DMS53 treated with DMSO at 0.1 percent for 48 hours (cell line): ENCODE results near the gene PRKCE.

ENCODE experiments used
- DNase-seq: peaks from one replicate; lab custom pipeline; 2025; ENCODE audit not compliant: unreplicated experiment; lab: John Stamatoyannopoulos, UW

The PRKCE gene

DNA sequence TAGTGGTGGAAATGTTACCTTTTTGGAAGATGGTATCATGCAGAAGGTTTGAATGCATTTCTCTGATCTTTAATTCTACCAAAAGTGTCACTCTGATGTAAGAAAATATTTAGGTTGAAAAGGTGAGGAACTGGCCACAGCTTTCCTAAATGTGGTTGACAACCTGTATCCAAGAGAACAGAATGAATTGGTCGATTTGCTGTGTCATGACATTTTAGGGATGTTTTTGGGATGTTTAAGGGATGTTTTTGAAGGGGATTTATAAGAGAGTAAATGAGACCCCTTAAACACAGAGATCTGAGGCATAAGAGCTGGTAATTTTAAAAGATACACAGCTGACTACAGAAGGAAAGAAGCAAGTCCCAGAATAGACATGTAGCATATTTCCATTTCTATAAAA is 375.0 kb downstream of the PRKCE start:
- no peak for DNase-seq

DNA sequence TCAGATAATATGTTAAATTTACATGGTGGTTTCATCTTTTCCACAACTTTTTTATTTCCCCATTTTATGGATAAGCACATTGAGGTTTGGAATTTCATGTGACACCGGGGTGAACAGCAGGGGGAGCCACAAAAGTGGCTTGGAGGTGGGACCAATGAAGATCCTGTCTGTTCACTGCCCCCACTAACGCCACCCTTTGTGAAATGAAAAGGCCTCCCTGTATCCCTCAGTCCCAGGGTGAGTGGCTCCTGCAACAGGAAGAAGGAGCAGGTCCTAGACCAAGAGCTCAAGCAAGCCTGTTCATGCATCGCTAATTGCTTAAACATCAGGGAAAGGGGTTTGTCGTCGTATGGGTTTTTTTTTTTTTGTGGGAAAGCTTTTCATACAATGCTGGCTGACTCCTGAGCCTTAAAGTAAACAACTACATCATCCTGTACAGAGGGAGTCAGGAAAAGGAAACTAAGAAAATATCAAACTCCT is 377.9 kb downstream of the PRKCE start:
- DNase-seq, result peak; percentile 82

DNA sequence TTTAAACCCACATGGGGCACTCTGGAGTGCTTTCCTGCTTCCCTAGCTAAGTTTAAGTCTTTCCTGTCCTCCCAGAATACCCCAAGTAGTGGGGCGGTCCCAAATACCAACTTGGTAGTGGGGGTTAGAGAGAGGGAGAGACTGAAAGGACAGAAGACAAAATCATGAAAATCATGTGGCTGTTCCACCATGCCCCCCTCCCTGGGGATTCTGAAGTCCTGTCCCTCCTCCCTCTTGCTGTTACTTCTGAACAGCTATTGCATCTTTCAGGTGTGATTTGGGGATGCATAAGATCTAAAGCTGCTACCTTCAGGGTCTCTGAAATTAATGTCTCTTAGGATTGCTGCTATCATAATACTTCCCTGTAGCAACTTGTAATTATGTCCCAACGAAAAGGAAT is 378.9 kb downstream of the PRKCE start:
- no peak for DNase-seq

DNA sequence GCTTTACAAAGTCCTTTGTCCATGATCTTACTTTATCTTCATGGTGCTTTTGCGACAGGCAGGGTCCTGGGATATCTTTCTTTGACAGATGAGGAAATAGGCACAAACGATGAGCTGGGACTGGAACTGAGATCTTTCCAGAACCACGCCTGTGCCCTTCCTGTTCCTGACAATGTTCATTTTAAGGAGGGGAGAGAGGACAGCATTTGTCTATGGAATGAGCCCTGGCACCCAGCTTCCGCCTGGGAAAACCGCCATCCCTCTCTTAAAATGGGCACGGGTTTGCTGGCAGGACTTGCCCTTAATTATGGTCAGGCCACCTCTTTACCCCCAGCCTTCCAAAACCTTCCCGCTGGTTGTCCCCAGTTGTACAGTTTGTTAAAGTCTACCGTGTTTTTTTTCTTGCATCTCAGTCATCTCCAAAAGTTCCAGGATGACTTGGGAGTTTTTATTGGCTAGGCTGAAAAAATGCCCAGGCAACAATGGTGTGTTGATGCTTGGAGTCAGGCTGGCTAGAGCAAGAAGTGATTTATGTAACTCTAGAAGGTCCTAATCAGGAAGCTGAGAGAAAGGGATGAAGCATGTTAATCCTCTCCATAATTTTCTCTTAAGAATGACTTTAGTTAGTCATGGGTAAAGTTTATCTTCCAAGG is 380.8 kb downstream of the PRKCE start:
- DNase-seq, result no peak

DNA sequence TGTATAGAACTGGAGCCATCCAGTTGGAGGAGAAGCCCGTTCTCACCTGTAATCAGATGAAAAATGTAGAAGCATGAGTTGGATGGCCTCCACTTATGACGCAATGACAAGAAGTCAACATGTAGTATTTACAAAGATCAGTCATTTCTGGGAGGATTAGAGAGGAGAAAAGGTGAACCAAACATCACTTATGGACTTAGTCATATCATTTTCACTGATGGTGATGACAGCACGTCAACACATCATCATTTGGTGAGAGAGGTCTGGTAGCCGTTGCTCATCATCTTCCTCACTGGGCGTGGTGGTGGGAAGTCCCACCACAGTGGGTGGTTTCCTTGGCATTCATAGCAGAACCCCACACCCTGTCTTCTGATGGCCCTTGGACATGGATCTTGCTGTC is 381.5 kb downstream of the PRKCE start:
- peak; percentile 94 for DNase-seq

DNA sequence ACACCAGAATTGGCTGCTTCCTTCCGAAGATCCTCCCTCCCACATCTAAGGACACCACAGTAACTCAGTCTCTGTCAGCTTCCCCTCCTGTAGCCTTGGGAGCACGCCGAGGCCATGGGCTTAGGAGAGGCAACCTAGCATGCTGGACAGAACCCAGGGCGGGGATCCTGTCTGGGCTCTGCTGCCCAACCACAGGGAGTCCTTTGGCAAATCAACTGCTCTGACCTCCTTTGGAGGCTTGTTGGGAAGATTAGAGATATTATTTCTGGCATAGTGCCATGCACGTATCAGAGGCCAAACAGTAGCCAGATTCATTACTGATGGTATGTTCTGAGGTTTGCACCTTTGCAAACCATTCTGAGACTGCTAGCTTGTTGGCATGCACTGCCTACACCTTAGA is 383.1 kb downstream of the PRKCE start:
- no peak for DNase-seq

DNA sequence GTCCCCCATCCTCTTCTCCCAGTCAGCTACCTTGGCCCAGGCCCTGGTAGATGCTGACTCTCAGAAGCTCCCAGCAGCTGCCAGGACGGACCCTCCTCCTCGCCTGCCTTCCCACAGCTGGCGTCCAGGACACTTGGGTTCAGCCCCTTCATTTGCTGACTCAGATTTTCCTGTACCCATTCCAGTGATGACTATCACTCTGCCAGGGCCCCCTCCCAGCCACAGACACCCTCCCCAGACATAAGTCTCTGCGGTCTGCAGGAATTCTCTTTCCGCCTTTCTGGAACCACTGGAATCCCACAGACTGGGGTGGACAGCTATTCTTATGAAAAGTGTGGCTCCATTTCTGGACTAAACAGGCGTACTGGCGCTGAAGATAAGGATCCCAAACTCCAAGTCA is 385.5 kb downstream of the PRKCE start:
- DNase-seq, result no peak

DNA sequence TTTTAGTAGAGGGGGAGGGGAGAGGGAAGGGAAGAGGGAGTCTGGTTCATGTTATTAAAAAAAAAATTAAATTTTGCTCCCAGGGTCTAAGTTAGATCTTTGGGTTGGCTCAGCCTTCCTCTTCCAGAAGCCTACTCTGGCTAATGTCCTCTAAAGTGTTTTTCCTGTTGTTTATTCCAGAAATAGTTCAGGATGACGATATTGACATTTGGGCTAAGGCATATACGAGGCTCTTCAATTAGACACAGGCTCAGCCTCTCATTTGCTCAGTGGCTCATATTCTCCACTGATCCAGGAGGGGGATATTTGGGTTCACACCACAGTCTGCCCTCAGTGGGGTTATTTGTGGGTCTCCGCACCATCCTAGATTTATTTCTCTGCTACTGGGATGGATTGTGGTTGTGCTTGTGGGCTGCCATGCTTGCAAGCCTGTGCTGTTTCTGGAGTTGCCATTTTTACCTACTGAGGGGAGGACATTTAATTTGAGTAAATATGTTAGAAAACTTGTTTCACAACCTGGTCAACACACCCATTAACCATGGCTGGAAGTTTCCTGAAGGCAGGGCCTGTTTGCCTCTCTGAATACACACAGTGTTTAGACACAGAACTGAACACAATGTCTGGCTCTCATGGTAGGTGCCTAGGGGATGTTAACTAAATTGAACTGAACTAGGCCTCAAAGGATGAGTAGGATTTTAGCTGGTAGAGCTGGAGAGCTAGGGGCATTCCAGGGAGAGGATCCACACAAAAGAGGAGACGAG is 388.2 kb downstream of the PRKCE start:
- DNase-seq, result no peak

DNA sequence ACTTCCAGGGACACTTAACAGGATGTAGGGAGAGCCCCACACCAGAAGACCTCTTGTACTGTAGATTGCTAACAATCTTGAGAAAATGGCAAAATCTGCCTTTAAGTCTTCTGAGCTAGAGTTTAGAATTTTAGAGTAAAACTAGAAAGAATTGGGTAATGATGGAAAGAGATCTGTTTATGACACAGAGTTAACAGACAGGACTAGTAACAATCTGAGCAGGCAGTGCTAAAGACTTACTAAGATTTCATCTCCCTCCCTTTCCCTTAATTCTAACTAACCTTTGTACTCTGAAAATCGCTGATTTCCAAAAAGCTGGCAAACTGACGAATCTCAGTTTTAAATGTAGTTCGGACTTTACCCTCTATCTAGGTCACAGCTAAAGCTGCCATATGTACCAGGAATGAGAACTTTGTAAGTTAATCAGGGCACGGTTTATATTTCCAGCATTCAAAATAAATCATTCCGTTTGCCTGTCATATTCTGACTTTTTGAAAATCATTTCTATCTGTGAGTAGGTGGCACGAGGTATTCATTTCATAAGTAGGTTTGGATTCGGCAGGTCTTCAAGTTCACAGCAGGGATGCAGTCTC is 389.2 kb downstream of the PRKCE start:
- DNase-seq, result no peak

DNA sequence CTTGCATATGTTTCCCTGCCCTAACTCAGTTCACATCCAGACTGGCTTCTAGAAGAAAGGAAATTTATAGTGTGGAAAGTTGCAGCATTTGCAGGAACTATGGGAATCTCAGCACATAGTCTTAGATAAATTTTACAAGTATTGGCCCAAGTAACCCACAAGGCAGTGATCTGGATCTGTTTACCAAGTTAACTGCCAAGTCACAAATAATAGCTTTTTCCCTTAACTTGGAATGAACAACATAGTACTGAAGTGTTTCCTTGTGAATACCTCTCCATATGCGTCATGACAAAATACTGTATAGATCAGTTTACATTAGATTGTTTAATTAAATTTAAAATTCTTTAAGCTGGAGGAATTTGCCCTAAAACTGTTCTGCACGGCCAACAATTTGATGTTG is 390.0 kb downstream of the PRKCE start:
- no peak for DNase-seq

DNA sequence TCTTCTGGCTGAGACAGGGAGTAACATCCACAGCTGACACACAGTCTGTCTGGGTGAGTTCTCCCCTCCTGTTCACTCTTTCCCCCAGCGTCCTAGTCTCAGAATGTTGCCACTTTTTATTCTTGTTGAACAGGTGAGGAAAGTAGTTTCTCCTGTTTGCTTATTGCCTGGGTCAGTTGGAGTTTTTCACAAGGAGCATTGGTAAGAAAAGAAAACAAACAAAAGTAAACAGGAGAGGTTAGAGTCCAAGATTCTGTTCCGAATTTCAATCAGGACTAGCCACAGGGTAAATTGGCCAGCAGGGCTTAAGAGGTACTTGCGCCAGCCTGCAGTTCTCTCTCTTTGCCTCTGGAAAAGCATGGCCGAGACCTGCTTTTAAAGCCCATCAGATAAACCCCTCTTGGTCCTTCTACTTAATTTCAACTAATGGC is 390.7 kb downstream of the PRKCE start:
- DNase-seq, result no peak

DNA sequence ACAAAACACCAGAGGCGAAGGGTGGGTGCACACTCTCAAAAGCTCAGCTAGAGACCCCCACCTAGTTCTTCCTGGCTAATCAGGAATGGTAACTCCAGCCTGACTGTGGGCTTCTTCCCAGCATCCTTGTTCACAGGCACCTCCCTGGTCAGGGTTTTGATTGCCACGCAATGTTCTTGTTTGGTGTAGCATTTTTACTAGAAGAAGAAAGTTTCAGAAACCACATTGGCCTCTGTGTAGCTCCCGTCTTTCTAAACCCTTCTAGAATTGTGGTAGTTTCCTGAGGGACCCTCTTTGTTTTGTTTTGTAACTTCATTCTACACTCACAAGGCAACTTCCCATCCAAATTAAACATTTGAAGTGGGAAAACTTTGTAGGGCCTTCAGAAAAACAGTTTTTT is 391.2 kb downstream of the PRKCE start:
- DNase-seq, result no peak

DNA sequence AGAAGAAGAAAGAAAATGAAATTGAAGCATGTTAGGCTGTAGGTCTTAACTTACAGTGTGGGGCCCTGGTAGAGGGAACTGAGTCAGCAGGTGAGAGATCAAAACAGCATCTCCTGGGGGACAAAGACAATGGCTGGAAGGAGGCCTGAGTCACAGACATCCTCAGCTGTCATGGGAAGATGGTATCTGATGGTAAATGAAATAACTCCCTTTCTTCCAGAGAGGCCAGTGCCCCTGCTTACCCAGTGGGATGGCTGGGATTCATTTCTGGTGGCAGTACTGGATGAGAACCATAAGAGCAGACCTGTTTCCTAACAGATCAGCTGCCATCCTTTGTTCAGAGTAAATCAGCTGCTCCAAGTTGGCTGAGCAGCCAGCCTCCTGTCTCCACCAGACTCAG is 394.4 kb downstream of the PRKCE start:
- no peak for DNase-seq

DNA sequence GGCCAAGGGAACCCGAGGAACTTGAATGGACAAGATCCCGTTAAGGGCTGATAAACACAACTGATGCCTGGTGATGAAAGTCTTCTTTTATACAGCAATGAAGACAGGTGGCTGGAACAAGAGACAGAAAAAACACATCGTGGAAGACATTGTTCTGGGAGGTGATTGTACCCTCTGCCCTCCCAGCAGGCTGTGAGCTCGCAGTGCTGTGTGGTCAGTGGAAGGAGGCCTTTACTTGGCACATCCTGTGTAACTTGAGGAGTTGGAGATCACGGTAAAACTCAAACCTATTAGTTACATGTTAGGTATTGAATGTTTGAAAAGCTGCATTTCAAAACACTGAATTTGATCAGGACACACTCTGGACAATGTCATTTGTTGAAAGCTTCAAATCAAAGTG is 395.8 kb downstream of the PRKCE start:
- DNase-seq, result no peak

DNA sequence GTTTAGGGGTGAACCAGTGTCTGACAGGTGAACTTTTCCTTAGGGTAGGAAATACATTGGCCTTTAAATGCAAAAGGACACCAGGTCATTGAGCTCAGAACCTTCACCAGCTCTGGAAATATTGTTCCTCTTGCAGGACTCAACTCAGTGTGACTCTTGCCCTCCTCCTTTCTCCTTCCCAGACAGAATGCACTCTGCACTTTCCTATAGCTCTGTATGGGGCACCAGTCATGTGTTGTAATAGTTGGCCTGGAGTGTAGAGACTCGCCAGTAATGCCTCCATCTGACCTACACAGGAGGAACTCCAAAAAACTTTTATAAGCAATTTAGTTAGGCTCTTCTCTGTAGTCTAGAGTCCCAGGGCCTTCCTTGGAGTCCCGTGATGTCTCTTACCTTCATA is 397.2 kb downstream of the PRKCE start:
- no peak for DNase-seq

DNA sequence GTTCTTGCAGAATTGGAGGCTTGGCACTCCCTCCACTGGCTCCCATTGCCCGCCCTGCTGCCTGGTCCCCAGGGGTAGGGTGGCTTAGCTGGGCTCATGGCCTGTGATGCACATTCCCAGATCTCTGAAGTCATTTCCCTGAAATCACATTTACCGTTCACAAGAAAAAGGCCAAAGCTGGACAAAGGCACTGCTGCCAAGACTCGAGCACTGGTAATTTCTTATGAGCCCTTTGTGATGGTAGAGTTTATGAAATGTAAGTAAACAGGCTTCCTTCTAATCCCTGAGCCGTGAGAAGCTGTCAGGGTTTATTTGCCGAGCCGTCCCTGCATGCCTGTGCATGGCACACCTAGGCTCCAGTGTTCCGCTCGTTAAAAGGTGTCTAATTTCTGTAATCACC is 398.6 kb downstream of the PRKCE start:
- no peak for DNase-seq

DNA sequence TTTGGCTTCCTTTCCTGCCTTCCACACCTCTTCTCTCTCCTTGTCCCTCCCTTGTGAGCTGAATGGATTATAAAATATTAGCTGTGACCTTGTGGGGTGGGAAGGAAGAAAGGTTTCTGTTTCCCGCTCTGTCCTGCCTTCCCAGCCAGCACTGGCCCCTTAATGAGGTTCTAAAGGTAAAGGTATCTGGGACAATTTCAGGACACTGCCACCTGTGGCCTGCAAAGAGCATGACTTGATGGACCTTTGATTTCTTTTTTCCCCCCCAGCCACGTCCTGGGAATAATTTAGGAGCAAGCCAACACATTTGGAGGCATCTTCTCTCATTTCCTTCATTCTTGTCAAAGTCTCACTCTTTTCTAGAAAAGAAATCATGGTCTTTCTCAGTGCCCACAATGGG is 399.0 kb downstream of the PRKCE start:
- no peak for DNase-seq

DNA sequence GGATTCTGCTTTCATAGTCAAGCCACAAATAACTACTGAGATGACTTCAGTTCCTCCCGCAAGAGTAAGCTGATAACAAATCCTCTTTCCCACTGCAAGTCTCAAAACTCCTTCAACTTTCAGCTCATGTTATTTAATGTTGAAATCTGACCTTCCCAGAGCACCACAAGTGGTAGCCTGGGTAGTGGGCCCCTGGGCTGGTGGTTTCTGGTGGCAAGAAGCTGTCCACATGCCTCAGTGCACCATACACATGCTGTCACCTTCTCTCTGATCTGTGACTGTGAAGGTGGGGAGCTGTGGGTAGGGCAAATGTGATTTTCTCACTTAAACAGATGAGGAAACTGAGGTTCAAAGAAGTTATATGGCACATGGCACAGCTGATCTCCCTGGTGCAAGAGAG is 399.6 kb downstream of the PRKCE start:
- DNase-seq, result no peak

DNA sequence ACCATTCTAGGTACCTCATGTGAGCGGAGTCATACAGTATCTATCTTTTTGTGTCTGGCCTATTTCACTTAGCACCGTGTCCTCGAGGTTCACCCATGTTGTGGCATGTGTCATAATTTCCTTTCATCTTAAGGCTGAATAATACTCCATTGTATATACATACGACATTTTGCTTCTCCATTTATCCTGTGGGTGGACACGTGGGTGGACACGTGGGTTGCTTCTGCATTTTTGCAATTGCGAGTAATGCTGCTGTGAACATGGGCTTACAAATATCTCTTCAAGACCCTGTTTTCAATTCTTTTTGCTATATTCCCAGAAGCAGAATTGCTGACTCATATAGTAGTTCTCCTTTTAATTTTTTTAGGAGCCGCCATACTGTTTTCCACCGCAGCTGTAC is 402.1 kb downstream of the PRKCE start:
- DNase-seq, result no peak

DNA sequence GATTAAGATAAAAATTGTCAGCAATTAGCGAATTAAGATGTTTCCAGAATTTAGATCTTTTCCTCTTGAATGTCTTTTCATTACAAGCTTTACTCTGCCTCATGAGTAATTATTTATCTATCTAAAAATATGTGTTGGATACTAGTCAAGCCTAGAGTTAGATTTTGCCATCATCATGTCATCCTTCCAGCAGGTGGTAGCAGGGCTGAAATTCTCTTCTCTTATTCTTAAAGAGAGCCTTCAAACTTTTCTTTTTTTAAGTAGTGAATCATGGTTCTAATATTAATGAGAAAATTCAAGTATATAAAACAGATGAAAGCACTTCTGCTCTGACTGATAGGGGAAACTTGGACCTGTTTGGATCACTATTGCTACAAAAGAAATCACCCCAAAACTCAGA is 405.1 kb downstream of the PRKCE start:
- no peak for DNase-seq

DNA sequence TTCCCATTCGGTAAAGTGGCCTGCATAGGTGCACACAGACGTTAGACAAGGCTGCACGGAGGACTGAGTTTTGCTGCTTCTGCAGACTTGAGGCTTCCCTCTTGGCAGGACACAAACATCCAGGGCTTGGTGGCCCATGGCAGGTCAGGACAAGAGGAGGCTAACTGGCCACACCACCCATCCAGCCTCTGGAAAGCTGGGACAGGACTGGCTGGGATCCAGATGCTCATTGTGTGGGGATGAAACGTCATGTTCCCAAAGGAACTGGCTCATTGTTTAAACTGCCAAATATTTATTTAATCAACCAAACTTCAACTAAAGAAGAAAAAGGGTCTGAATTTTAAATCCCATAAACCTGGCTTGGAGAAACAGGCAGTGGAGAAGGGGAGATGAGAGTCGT is 406.7 kb downstream of the PRKCE start:
- no peak for DNase-seq

DNA sequence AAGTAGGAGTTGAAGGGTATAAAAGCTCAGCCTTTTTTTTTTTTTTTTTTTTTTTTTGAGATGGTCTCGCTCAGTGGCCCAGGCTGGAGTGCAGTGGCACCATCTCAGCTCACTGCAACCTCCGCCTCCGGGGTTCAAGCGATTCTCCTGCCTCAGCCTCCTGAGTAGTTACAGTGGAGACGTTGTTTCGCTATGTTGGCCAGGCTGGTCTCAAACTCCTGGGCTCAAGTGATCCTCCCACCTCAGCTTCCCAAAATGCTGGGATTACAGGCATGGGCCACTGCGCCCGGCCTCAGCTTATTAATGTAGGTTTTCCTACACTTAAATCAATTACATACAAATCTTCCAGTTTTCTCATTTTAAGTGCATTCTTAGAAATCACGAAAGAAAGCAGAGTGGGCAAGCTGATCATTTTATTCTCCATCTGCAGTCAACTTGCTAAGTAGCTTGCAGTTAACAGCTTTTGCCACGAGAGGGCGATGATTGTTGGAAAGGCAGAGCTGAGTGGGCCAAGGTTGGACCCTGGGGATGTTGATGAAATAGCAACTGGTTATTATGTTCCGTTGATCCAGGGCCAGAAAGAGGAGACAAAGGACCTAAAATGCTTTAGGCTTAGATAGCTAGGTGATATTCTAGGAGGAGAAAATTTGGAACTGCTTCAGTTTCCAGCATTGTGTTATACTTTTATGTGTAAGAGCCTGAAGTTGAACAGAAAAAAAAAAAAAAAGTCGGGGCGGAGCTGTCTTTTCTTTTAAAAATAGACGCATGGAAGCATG is 411.4 kb downstream of the PRKCE start:
- DNase-seq, result peak; percentile 64
